ENCODE measurements around the gene DUSP2.

GRCh38 chr2:96175951-96176350 is 30.7 kb upstream of the DUSP2 start:
- TF ChIP-seq, protein P1, sequence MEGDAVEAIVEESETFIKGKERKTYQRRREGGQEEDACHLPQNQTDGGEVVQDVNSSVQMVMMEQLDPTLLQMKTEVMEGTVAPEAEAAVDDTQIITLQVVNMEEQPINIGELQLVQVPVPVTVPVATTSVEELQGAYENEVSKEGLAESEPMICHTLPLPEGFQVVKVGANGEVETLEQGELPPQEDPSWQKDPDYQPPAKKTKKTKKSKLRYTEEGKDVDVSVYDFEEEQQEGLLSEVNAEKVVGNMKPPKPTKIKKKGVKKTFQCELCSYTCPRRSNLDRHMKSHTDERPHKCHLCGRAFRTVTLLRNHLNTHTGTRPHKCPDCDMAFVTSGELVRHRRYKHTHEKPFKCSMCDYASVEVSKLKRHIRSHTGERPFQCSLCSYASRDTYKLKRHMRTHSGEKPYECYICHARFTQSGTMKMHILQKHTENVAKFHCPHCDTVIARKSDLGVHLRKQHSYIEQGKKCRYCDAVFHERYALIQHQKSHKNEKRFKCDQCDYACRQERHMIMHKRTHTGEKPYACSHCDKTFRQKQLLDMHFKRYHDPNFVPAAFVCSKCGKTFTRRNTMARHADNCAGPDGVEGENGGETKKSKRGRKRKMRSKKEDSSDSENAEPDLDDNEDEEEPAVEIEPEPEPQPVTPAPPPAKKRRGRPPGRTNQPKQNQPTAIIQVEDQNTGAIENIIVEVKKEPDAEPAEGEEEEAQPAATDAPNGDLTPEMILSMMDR (IDR thresholded peaks at IDR 0.05), result no peak
- no peak for TF ChIP-seq POLR2AphosphoS5 (IDR thresholded peaks at IDR 0.05)
- no peak for TF ChIP-seq POLR2A (IDR thresholded peaks at IDR 0.05)
